ELR (cell line): ENCODE results near the gene SCAI.
"Not testable (repeated sequence)": the region's sequence is repeated elsewhere in the genome, so short reads cannot be mapped to it uniquely, and the experiment has no call there.

Experiments used
- DNase-seq: peaks from one replicate; pipeline ENCODE4 v3.0.0-alpha.2; 2015; ENCODE audit warnings: low read depth

Gene SCAI

DNA sequence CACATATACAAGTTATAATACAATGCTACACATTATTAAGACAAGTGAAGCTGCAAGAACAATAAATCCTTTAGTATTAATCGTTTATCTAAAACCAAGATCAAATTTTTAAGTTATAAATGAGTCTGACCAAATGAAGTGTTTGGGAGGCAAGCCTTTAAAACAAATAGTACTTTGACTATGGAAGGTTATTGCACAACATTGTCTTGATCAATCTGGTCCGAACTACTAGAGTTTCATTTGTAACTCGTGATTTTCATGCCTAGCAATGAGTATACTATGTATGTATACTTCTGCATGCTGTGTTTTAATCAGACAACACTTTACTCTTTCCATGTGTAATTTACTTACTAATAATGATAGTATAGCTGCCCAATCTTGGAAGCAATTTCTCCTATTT, 115.3 kb downstream of the SCAI start:
- DNase-seq, result no peak

DNA sequence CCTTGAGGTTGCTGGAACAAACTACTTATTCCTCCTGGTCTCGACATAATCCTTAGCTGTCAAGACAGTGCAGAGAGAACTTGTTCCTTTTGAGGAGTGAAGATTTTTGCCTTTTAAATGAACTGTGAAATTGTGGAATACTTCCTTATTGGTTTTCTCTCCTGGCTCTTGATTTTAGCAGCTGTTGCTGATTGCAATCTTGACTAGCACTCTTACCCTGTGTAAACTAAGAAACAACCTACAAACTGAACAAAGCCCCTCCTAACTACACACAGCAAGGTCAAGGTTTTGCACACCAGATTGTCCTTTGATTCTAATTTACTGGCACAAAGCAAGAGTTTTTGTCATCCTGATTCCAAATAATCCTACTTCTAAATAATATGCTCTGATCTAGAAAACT, 118.4 kb downstream of the SCAI start:
- DNase-seq, result no peak

DNA sequence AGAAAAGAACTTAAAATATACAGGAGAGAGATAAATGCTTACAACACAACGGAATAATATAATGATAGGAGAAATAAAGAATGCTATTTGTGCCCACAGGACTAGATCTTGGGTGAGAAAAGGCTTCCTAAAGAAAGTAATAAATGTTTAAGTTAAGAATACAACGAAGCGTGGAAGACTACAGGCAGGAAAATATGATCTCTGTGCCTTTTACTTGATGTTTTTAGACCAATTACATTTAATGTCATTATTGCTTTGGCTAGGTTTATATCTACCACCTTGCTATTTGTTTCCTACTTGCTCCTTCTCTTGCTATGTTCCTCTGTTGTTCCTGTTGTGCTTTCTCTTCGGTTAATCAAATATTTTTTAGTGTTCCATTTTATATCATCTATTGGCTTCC, 122.3 kb downstream of the SCAI start:
- no peak for DNase-seq

DNA sequence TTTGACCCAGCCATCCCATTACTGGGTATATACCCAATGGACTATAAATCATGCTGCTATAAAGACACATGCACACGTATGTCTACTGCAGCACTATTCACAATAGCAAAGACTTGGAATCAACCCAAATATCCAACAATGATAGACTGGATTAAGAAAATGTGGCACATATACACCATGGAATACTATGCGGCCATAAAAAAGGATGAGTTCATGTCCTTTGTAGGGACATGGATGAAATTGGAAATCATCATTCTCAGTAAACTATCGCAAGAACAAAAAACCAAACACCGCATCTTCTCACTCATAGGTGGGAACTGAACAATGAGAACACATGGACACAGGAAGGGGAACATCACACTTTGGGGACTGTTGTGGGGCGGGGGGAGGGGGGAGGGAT, 127.7 kb downstream of the SCAI start:
- DNase-seq, result not testable (repeated sequence)

DNA sequence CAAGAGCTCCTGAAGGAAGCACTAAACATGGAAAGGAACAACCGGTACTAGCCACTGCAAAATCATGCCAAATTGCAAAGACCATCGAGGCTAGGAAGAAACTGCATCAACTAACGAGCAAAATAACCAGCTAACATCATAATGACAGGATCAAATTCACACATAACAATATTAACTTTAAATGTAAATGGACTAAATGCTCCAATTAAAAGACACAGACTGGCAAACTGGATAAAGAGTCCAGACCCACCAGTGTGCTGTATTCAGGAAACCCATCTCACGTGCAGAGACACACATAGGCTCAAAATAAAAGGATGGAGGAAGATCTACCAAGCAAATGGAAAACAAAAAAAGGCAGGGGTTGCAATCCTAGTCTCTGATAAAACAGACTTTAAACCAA, 131.3 kb downstream of the SCAI start:
- not testable (repeated sequence) for DNase-seq

DNA sequence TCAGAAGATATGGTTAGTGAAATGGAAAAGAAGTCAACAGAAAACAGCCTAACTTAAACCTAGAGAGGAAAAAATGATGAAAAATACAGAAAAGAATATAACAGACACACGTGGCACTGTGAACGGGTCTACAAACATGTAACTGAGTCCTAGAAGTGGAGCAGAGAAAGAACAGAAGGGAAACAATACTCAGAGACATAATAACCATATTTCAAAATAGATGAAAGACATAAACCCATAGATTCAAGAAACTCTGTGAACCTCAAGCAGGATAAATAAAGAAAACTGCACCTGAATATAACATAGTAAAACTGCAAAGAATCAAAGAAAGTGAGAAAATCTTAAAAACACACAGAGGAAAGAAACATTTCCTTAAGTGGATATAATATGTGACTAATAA, 134.7 kb downstream of the SCAI start:
- DNase-seq, result no peak

DNA sequence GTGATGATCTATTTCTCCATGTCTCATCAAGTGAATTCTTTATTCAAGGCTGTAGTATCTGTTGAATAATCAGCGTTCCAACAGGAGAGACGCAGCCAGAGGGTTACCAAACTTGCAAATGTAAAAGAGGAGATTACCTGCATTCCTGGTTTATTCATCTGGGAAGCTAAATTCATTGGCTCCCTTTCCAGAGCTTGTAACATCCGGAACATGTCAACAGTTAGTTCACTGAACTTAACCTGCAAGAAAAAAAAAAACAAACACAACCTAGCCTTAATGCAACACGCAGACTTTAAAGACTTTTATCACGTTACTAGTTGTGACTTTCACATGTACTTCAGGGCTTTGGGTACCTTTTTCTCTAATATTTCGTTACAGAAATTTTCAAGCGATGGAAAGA, 140.0 kb downstream of the SCAI start:
- DNase-seq, result no peak

DNA sequence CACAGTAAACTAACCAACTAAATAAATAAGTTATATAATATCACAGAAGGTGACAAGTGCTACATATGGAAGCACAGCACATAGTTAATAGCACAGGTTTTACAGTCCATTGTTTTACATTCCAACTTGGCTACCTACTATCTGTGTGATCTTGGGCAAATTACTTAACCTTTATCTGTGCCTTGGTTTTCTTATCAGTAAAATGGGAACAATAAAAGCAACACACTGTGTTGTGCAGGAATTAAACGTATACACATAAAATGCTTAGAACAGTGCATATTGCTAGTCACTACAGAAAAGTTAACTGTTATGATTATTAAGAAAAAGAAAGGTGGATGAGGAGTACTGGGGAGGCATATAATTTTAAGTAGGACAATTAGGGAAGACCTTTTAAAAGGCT, 159.6 kb downstream of the SCAI start:
- DNase-seq, result no peak

DNA sequence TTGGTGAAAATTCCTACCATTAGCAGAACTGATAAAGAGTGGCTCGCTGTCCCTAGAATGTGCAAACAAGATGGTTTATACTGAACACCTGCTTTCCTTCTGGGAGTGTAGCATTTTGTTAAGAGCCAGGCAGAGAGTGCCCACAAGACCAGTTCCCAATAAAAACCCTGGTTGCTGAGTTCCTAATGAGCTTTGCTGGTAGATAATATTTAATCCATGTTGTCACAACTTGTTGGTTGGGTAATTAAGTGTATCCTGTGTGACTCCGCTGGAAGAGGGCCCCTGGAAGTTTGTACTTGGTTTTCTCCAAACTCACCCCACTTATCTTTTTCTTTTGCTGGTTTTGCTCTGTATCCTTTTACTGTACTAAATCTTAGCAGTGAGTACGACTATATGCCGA, 162.9 kb downstream of the SCAI start:
- no peak for DNase-seq

DNA sequence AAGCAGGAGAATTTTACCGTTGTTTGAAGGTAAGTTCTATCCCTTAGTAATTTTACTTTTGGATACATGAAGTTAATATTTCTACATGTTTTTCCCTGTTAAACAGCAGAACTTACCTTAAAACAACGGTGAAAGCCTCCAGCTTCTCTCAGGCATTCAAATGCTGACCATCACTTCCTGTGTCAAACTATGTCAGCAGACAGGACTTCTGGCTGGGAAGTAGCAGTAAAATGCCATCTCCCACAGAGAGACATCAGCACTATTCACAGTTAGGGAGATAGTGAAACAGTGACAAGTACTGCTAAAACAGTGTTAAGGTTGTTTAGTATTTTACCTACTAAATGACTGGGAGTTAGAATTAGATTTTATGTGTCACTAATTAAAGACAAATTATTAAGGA, 168.2 kb downstream of the SCAI start:
- DNase-seq, result peak; percentile 9

DNA sequence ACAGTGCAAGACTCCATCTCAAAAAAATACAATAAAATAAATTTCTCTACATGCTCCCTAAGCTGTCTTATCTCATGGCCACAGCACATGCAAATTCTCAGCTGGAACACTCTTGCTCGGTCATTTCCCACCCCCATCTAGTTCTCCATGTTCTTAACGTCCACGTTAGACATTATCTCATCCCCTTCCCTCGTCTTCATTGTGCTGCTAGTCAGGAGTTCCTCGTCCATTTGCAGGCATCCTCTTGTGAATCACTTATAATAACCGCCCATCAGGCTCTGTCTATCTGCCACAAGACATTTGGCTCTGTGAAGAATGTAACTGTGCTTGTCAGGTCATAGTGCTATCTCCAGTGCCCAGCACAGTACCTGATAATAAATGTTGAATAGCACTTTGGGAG, 169.5 kb downstream of the SCAI start:
- DNase-seq, result no peak

DNA sequence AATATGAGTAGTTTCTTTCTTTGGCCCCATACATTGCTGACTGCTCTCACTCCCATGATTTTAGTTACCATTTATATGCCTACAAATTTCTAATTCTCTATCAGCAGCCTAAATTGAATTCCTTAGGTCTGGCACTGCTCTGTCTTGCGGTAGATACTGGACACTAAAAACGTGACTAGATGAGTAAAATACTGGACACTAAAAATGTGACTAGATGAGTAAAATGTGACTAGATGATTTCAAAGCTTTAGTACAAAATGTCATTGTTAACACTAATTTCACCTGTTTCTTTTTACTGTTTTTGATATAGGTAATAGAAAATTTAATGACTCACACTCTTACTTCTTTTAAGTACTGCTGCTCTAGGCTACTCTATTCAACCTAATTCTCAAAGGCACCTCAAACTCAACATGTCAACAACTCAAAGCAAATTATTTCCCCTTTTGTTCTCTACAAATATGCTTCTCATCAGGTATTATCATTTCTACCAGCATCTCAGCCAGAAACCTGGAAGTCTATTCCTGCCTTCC, 171.0 kb downstream of the SCAI start:
- no peak for DNase-seq

DNA sequence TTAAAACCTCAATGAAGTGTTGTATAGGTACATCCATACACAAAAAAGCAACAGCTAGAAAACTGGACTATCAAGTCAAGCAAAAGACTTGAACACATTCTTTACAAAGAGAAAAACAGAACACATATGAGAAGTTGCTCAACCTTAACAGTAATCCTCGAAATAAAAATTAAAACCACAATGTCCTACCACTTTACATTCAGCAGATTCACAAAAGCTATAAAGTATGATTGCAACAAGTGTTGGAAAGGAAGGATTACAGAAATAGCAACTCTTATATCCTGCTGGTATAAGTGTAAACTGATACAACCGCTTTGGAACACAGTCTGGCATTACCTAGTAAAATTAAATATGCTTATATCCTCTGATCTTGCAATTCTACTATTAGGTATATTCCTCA, 173.9 kb downstream of the SCAI start:
- DNase-seq, result no peak

DNA sequence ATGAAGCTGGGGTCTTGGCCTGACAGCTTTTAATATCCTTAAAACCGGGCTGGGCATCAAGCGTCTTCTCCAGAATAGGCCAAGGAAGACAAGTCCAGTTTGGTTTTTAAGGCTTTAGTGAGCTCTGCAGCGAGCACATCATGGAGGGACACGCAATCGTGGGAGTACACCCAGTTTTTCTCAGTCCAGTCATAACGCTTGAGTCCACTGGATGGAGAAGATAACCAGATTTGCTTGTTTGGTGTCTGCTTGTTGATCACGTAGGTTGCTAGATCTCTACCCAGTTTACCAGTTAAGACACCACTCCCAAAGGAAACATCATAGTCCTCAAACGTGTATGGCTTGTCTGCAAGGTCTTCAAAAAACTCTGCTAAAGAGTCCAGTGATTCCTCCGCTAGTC, 175.1 kb downstream of the SCAI start:
- DNase-seq, result no peak

DNA sequence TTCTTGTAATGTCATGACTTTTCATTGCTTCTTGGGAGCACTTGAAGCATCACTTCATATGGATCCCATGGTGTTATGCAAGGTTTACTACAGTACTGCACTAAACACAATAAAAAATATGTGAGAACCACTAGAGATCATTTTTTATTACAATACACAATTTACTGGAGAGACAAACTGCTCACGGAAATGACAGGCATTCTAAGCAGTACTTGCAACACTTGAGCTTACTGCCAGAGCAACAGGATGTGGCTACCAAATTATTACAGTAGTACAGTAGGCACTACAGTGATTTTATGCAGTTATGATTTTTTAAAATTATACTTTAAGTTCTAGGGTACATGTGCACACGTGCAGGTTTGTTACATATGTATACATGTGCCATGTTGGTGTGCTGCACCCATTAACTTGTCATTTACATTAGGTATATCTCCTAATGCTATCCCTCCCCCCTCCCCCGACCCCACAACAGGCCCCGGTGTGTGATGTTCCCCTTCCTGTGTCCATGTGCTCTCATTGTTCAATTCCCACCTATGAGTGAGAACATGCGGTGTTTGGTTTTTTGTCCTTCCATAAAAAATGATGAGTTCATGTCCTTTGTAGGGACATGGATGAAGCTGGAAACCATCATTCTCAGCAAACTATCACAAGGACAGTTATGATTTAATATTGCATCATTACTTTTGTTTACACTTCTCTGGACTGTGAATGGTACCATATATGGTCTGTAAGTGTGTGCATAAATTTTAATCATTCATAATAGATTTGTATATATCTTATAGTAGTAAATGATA, 177.4 kb downstream of the SCAI start:
- DNase-seq, result peak; percentile 43

DNA sequence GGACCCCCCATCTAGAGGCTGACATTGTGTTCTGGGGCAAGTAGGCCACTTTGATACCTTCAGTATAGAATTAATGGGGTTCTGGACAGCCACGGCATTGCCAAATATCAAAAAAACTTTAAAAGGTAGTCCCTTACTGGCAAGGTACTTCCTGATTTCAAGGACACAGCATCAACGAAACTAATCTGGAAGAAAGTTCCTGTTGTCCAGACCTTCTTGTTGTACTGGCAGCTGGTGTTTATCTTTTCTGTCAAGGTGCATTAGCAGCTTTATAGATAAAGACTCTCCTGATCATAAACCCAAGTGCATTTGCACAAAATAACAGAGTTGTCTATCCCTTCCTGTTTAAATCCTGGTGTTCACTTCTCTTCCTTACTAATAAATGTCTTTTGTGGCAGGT, 178.7 kb downstream of the SCAI start:
- no peak for DNase-seq

DNA sequence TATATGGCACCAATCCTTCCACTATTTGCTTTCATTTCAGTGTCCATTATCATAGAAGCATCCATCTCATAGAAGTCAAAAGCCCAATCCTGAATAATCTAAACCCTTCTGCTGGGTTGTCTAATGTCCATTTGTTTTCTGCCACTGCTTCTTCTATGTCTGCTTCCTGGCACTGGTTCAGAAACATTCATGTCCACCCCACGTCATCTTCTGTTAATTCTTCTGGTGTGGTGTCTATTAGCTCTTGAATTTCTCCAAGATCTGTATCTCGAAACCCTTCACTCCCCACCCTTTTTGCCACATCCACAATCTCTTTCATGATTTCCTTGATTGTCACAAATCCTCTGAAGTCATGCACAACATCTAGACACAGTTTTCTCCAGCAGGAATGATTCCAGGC, 179.3 kb downstream of the SCAI start:
- DNase-seq, result no peak

DNA sequence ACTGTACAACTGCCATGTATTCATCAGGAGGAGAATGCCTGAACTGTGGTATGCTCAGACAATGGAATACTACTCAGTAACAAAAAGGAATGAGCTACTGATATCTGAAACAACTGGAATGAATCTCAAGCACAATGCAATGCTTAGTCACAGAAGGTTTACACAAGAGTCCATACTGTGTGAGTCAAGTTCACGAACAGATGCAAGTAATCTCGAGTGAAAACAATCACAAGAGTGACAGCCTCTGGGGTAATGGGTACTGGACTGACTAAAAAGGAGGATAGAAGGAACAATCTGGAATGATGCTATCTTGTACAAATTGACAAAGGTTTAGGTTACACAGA, 182.9 kb downstream of the SCAI start:
- peak; percentile 57 for DNase-seq

DNA sequence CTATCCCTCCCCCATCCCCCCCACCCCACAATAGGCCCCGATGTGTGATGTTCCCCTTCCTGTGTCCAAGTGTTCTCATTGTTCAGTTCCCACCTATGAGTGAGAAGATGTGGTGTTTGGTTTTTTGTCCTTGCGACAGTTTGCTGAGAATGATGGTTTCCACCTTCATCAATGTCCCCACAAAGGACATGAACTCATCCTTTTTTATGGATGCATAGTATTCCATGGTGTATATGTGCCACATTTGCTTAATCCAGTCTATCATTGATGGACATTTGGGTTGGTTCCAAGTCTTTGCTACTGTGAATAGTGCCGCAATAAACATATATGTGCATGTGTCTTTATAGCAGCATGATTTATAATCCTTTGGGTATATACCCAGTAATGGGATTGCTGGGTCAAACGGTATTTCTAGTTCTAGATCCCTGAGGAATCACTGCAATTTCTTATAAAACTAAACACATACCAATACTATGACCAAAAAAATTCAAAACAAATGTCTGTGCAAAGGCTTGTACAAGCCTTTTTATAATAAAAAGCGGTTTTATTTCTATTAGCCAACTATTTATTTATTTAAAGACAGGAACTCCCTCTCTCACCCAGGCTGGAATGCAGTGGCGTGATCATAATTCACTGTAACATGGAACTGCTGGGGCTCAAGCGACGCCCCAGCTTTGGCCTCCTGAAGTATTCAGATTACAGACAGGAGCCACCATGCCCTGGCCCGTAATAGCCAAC, 183.5 kb downstream of the SCAI start:
- not testable (repeated sequence) for DNase-seq

DNA sequence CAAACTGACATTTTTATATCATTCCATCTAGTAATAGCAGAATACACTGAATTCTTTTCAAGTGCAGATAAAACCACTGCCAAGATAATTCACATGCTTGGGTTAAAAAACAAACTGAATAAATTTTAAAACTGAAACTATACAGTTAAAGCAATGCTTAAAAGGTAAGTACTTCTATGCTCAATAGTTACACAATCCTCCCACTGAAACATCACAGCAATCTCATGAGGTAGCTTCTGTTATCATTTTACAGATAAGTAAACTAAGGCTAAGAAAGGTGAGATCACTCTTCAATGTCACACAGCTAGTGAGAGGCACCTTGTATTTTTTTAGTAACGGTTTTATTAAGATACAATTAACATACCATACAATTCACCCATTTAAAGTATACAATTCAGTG, 189.1 kb downstream of the SCAI start:
- DNase-seq, result no peak

DNA sequence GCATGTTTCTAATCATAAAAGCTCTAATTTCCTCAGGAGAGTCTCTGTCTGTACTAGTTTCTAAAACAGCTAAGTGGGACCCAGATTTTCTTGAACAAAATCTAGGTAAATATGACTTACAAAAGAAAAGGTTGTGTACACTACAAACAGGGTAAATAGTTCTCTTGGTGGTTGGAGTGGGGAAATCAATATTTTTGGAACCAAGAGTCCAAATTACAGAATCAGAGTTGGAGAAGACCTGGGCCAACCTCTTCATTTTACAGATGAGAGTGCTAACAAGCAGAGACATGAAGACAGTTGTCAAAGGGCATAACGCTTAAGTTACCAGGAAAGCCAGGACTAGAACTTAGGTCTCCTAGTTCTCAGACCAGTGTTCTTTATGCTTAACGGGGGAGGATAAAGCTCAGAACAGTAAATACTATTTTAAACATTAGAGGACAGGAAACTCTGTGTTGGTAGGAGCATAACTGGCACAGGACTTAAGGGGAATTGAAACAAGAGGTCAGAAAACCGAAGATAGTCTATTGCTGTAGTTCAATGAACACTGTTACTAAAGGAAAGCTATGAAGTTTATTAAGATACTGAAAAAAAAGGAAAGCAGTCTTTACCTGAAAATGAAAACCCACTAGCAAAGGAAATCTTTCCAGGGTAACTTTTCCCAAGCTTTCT, 193.1 kb downstream of the SCAI start:
- no peak for DNase-seq

DNA sequence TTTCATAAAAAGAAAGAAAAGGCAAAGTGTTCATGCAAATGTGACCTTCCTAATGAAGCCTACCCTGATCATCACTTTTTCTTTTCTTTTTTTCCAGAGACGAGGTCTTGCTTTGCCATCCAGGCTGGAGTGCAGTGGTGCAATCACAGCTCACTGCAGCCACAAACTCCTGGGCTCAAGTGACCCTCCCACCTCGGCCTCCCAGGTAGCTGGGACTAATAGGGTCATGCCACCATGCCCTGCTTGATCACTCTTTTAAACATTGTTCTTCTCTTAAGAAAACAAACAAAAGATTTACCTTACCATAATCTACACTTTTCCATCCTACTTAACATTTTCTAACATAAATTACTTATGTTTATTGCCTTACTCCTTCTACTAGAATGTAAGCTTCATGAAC, 193.9 kb downstream of the SCAI start:
- no peak for DNase-seq

DNA sequence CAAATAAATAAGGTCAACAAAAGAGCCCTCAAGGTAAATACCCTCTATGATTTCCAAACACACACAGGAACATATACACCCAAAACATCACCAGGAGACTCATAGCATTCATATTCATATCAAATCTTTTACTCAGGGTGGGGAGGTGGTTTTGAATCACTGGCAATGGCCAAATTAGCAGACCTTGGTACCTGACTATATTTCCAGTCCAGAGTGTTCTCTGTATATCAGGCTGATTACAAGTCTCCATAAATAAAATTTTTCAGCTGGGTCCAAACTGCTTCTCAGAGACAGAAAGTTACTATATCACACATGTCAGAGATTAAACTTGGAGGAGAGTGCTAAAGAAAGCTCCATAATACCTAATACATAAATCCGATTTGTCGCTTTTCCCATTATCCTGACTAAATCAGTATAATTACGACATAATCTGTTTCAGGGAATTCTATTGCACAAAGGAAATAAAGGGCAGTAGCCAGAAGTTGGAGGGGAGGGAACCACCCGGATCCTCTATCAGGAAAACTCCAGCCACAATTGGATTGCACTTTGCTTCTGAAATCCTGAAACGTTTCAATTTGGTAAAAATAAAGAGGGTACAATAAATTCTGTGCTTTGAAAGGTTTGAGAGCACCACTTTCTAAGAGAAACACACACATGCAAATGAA, 195.5 kb downstream of the SCAI start:
- DNase-seq, result no peak
